ENCODE measurements around the gene YARS2.

DNA sequence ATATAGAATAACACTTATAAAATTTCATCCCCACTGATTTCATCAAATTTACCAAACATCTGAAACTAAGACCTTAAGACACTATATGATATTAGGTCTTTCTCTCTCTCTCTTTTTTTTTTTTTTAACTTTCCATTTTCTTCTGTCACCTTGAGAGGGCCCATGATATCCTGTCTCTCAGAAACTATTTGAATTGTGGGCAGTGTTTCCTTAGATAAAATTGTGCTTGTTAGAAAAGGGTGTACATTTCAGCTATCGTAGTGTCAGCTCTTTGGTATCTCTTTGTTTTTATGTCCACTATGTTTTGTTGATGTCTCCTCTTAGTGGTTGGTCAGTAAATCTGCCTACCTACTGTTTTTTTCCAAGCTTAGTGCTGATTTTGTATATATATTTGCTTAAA is 52.8 kb downstream of the YARS2 start:
- TF ChIP-seq, protein P1, sequence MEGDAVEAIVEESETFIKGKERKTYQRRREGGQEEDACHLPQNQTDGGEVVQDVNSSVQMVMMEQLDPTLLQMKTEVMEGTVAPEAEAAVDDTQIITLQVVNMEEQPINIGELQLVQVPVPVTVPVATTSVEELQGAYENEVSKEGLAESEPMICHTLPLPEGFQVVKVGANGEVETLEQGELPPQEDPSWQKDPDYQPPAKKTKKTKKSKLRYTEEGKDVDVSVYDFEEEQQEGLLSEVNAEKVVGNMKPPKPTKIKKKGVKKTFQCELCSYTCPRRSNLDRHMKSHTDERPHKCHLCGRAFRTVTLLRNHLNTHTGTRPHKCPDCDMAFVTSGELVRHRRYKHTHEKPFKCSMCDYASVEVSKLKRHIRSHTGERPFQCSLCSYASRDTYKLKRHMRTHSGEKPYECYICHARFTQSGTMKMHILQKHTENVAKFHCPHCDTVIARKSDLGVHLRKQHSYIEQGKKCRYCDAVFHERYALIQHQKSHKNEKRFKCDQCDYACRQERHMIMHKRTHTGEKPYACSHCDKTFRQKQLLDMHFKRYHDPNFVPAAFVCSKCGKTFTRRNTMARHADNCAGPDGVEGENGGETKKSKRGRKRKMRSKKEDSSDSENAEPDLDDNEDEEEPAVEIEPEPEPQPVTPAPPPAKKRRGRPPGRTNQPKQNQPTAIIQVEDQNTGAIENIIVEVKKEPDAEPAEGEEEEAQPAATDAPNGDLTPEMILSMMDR (IDR thresholded peaks at IDR 0.05) = no peak
- no peak for TF ChIP-seq POLR2A (IDR thresholded peaks at IDR 0.05)
